Dermis microvascular lymphatic vessel endothelial cell (primary cell): ENCODE results near the gene CCDC174. TPM values are rescaled to one million over a fixed set of nuclear protein-coding genes. Genes with fewer than 3 reads are reported as not detected.

Experiments used
- DNase-seq, 2 donors: peaks; one replicate each; pipeline versions ENCODE4 v3.0.0 to v3.0.0-alpha.2; 2010; ENCODE audit warnings: low read depth in 2 of 2
- total RNA-seq: library from RNA; depleted of rRNA; stranded (reverse); fragments of >200 nt; gene quantifications from 2 replicates; pipeline ENCODE4 v1.2.1, GENCODE V29; 2014

Gene CCDC174
- total RNA-seq, 1 donor from 2014 or later: 4.7 TPM

DNA sequence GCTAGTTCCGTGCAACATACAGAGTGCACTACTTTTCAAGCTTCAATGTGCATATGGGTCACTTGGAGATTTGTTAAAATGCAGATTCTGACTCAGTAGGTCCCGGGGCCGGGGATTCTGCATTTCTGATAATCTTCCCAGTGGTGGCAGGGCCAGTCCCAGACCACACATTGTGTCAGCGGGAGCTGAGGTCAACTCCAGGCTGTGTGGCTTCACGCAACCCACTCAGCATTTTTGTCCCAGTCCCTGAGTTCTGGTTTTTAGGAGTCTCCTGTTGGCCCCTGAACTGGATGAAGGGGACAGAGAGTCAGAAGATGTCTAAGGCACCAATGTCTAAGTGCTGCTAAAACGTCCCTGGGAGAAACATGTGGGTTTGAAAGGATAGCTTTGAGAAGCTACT, 26.1 kb upstream of the CCDC174 start:
- DNase-seq: no peak

DNA sequence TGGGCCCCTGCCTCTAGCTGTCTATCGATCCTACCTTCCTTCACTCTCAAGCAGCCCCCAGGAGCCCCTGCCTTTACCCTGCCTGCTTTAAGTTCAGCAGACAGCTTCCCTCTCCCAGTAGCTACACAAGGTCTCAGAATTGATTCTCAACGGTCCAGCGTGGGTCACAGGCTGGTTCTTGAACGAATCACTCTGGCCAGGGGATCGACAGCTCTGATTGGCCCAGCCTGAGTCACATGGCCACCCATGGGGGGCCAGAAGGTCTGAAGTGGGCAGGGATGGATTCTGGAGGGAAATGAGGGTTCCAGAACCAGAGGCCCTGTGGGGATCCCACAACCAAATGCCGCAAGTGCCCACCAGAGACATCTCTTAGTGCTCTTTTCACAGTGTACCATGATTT, 23.7 kb upstream of the CCDC174 start:
- DNase-seq: no peak

- no peak for DNase-seq
These were observed 23.2 kb upstream of the CCDC174 start for GRCh38 chr3:14628406-14628805.

DNA sequence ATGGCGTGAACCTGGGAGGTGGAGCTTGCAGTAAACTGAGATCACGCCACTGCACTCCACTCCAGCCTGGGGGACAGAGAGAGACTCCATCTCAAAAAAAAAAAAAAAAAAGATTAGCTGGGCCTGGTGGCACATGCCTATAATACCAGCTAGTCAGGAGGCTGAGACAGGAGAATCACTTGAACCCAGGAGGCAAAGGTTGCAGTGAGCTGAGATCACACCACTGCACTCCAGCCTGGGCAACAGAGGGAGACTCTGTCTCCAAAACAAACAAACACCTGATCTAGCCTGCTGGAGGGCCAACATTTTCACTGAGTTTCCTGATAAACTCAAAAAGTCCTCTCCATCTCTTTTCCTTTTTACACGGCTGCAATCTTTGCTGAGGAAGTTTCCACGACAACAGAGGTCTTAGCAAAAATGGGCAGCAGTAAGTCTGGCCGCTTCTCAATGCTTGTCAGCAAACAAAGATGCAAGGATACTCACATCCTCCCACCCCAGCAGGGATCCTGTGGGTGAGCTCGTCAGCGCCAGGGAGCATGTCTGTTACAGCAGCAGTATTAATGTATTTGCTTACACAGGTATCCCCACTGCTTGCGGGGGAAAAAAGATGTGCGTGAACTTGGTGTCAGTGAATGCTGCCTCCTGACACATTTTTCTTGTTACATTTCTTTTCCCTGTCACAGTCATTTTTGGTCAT, 21.0 kb upstream of the CCDC174 start:
- DNase-seq: no peak

- no peak for DNase-seq
These were observed 20.5 kb upstream of the CCDC174 start for GRCh38 chr3:14631101-14631497.

- DNase-seq: no peak
These were observed 19.7 kb upstream of the CCDC174 start for GRCh38 chr3:14631687-14632441.

- no peak for DNase-seq
These were observed 19.1 kb upstream of the CCDC174 start for GRCh38 chr3:14632442-14632930.

GRCh38 chr3:14633417-14633816, 18.1 kb upstream of the CCDC174 start:
- no peak for DNase-seq

DNA sequence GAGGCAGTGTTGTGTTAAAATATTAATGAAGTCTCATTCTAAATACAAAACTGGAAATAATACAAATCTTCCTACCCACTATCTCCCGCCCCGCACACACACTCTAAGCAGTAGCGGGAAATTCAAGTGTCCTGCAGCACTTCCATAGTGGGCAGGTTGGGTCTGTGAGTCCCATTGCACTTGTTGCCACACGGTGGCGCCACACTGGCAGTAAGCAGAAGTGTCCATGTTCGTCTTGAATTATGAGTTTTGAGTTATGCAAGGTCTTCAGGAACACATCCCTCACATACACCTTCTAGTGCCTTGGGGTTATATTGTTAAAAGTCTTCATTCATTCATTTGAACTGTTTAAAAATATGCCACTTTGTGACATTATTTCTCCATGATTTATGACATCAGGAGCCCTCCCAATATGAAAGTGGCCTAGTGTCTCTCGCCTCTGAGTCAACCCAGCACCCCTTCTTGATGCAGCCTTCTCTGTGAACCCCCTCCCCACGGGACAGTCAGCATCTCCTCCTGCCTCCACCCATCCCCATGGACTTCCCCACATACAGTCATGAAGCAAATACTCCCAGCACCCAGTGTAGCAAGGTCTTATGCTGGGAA, 17.6 kb upstream of the CCDC174 start:
- DNase-seq: peak; percentile 27 to 71

DNA sequence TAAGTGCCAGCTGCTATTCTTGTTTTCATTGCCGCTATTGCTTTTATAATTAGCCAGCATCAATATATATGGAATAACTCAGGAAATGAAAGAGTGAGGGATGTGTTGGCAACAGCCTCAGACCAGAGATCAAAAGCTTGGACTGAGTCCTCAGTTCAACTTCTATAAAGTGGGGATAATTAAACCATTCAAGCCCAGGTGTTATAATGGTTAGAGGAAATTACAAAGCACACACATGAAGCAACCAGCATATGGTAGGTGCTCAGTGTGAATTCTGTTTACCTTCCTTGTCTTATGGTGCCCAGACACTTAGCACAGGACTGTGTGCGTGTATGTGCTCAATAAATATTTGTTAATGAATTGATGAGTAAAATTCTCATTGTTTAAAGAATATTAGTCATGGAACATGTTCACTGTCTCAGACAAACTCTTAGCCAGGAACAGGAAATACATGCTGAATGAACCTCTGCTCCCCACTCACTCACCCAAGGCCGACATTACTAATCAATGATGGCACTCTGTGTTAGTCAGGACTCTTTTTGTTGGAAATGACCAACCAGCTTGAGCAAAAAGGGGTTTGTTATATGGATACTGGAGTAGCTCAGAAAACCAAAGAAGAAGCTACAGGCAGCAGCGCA, 16.7 kb upstream of the CCDC174 start:
- peak in 1 of 2 donors; percentile 61 for DNase-seq

- no peak for DNase-seq
These were observed 15.0 kb upstream of the CCDC174 start for GRCh38 chr3:14636496-14637087.

GRCh38 chr3:14640157-14640562, 11.4 kb upstream of the CCDC174 start:
- DNase-seq: no peak

DNA sequence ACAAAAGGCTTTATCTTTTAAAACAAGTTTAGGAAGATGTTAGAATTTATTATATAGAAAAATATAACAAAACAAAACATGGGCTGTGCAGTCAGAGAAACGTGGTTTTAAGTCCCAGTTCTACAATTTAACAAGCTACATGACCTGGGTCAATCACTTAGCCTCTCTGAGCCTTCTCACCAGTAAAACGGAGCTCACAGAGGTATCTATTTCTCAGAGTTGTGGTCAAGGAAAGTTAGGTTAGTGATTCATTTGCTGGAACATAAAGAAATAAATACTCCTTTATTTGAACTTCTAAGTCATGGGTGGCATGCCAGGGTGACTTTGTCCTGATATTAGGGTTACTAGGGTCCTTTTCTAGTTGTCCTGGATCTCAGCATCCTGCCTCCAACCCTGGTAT, 10.8 kb upstream of the CCDC174 start:
- DNase-seq: no peak

- no peak for DNase-seq
These were observed 10.2 kb upstream of the CCDC174 start for GRCh38 chr3:14641346-14641745.

- DNase-seq: no peak
These were observed 6.1 kb upstream of the CCDC174 start for GRCh38 chr3:14645453-14645852.

- DNase-seq: no peak
These were observed 5.4 kb upstream of the CCDC174 start for GRCh38 chr3:14646131-14646573.

DNA sequence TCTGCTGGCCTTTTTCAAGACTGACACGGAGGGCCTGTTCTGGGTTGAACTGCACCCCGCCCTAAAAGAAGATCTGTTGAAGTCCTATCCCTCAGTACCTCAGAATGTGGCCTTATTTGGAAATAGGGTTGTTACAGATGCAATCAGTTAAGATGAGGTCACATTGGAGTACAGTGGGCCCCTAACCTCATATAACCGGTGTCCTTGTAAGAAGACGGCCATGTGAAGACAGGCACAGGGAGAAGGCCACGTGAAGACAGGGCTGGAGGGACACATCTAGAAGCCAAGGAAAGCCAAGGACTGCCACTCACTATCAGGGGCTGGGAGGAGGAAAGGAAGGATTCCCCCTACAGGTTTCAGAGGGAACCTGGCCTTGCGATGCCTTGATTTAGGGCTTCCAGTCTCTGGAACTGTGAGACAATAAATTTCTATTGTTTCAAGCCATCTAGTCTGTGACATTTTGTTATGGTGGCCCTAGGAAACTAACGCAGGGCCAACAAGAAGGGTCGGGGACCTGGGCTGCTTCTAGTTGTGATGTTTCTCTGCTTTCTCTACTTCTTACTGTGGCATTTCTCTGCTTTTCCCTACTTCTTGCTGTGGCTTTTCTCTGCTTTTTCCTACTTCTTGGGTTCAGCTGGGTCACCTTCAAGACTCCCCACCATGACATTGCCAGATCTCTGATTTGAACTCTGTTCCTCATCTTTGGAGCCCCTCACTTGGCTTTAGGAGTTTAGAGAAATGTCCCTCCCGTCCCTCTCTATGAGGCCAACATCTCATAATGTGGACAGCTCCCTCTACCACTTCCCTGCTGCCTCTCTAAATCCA, 4.8 kb upstream of the CCDC174 start:
- no peak for DNase-seq

DNA sequence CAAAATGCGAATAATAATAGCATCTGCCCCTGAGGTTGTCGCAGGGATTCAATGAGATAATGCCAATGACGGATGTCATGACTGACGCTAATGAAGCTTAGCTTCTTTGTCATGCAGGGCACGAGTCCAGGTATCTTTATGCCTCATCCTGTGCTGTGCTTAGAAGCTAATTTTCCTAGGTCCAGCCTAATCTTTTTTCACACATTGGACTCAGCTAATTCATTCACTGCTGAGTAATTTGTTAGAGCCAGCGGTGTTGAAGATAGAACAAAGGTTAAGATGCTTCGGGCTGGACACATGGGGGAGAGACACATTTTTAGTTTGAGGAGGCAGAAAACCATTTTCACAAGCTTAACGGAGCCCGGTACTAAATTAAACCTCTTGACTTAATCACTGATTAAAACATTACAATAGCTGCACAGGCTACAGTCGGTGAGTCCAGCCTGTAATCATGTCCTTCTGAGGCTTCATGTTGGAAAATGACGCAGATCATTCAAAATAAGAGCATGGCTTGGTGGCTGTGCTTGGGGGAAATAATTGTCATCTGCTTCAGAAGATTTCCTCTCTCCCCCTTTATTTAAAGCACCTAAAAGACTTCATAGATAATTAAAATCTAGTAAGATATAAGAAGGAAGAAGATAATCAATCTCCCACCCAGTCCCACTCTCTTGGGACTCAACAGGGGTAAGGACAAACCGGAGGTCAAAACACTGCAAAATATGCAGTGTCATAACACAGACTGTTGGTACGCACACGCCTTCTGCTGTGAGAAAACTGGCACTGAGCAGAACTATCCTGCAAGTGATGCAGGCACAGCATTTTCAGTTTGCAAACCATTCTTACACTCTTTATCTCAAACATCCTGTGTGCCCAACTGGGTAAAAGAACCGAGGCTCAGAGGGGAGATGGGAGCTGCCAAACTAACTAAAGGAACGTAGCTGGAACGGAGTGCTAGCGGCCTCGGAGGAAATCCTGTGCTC, 3.3 kb upstream of the CCDC174 start:
- no peak for DNase-seq

- DNase-seq: no peak
These were observed 2.1 kb upstream of the CCDC174 start for GRCh38 chr3:14649466-14649865.

- no peak for DNase-seq
These were observed 1.4 kb upstream of the CCDC174 start for GRCh38 chr3:14650193-14650592.
